DMS 273 (cell line): ENCODE measurements around the gene PANK4.
"Not testable (repeated sequence)": the region's sequence is repeated elsewhere in the genome, so short reads cannot be mapped to it uniquely, and the experiment has no call there.

Source experiments
- DNase-seq: peaks from one replicate; lab custom pipeline; 2025; ENCODE audit not compliant: unreplicated experiment; lab: John Stamatoyannopoulos, UW

Gene PANK4

GRCh38 chr1:2525920-2526823, at the start of gene PANK4:
Gene PANK4, minus strand, starts transcription at chr1:2526596. Its CDS starts 9 bp downstream, at chr1:2526587.
- peak; percentile 98 for DNase-seq

- DNase-seq: no peak
Observed at GRCh38 chr1:2574350-2574749, 48.0 kb upstream of the PANK4 start.

GRCh38 chr1:2573250-2573920, 47.0 kb upstream of the PANK4 start:
- DNase-seq: no peak

- no peak for DNase-seq
Observed at GRCh38 chr1:2571348-2571747, 45.0 kb upstream of the PANK4 start.

- no peak for DNase-seq
Observed at GRCh38 chr1:2570332-2570731, 43.9 kb upstream of the PANK4 start.

- DNase-seq: not testable (repeated sequence)
Observed at GRCh38 chr1:2569703-2570102, 43.3 kb upstream of the PANK4 start.

GRCh38 chr1:2569060-2569459, 42.7 kb upstream of the PANK4 start:
- DNase-seq: no peak

GRCh38 chr1:2568187-2568816, 41.9 kb upstream of the PANK4 start:
- DNase-seq: not testable (repeated sequence)

- no peak for DNase-seq
Observed at GRCh38 chr1:2567083-2567679, 40.8 kb upstream of the PANK4 start.

- no peak for DNase-seq
Observed at GRCh38 chr1:2566101-2567045, 40.0 kb upstream of the PANK4 start.

- no peak for DNase-seq
Observed at GRCh38 chr1:2564815-2565374, 38.5 kb upstream of the PANK4 start.

- DNase-seq: no peak
Observed at GRCh38 chr1:2564006-2564814, 37.8 kb upstream of the PANK4 start.

- DNase-seq: no peak
Observed at GRCh38 chr1:2563205-2563604, 36.8 kb upstream of the PANK4 start.

- no peak for DNase-seq
Observed at GRCh38 chr1:2561898-2562895, 35.8 kb upstream of the PANK4 start.

- no peak for DNase-seq
Observed at GRCh38 chr1:2561446-2561845, 35.0 kb upstream of the PANK4 start.

GRCh38 chr1:2560299-2561073, 34.1 kb upstream of the PANK4 start:
- no peak for DNase-seq
